IMR-90 (cell line): ENCODE measurements around the gene NEGR1. TPM values are rescaled to one million over a fixed set of nuclear protein-coding genes. Genes with fewer than 3 reads are reported as not detected.

Source experiments
- ATAC-seq: fragments of 200-7000 bp; cut with Tn5 transposase; 2 replicates; pipeline ENCODE4 v1.9.1; 2020; ENCODE audit warnings: low read depth, mild to moderate bottlenecking, moderate library complexity
- BruUV-seq: library from RNA; stranded (reverse); fragments of 400-500 nt; replicated peaks from 2 replicates; lab custom pipeline; 2021; lab: Mats Ljungman, UMichigan
- CTCF ChIA-PET: fragments of 300-600 bp; formaldehyde crosslinking; extraction: SDS; loops from one replicate; lab custom pipeline; 2021; ENCODE audit warnings: antibody characterized with exemption; lab: Yijun Ruan, JAX
- POLR2A ChIA-PET: fragments of 300-600 bp; sonication (Branson Sonifier 250); formaldehyde crosslinking; loops from one replicate; lab custom pipeline; 2022; ENCODE audit warnings: antibody characterized with exemption; ENCODE audit not compliant: unreplicated experiment; lab: Charles Lee
- DNase-seq: peaks from one replicate; pipeline ENCODE4 v3.0.0; 2013
- H2AFZ ChIP-seq: replicated peaks from 2 replicates; pipeline ENCODE3; 2013; ENCODE audit warnings: low read length, mild to moderate bottlenecking; ENCODE audit not compliant: poor library complexity
- H2AK5ac ChIP-seq: 2 replicates; pipeline ENCODE4 v1.6.1; 2013; ENCODE audit warnings: low read depth, low read length, inconsistent platforms
- H2AK9ac ChIP-seq: replicated peaks from 2 replicates; pipeline ENCODE3; 2013; ENCODE audit warnings: mild to moderate bottlenecking, low read depth, low read length, moderate library complexity; ENCODE audit not compliant: poor library complexity
- H2BK120ac ChIP-seq: 2 replicates; pipeline ENCODE4 v1.6.1; 2013; ENCODE audit warnings: low read depth, low read length, inconsistent platforms
- H2BK15ac ChIP-seq: 3 replicates; pipeline ENCODE4 v1.6.1; 2013; ENCODE audit warnings: low read depth, low read length, inconsistent platforms
- H2BK20ac ChIP-seq: 2 replicates; pipeline ENCODE4 v1.6.1; 2013; ENCODE audit warnings: low read depth, mild to moderate bottlenecking, inconsistent platforms, low read length, moderate library complexity
- H2BK5ac ChIP-seq: 2 replicates; pipeline ENCODE4 v1.6.1; 2013; ENCODE audit warnings: mild to moderate bottlenecking, low read depth, low read length, inconsistent platforms; ENCODE audit not compliant: poor library complexity, severe bottlenecking
- H3K14ac ChIP-seq: replicated peaks from 2 replicates; pipeline ENCODE4 v1.6.1; 2013; ENCODE audit warnings: low read depth, low read length, inconsistent platforms
- H3K18ac ChIP-seq: 2 replicates; pipeline ENCODE4 v1.6.1; 2013; ENCODE audit warnings: low read depth, low read length, control low read depth
- H3K23ac ChIP-seq: 2 replicates; pipeline ENCODE4 v1.6.1; 2013; ENCODE audit warnings: low read depth, low read length, inconsistent platforms
- H3K27ac ChIP-seq: 2 replicates; pipeline ENCODE4 v1.5.1; 2013; ENCODE audit warnings: mild to moderate bottlenecking, control low read depth, low read length; ENCODE audit not compliant: insufficient read depth
- H3K27me3 ChIP-seq: 2 replicates; pipeline ENCODE4 v1.6.1; 2013; ENCODE audit warnings: low read length; ENCODE audit not compliant: control insufficient read depth, insufficient read depth
- H3K36me3 ChIP-seq: 2 replicates; pipeline ENCODE4 v1.6.1; 2013; ENCODE audit warnings: low read length, mixed read lengths; ENCODE audit not compliant: control insufficient read depth, insufficient read depth
- H3K4ac ChIP-seq: 2 replicates; pipeline ENCODE4 v1.6.1; 2013; ENCODE audit warnings: low read depth, low read length, inconsistent platforms
- H3K4me1 ChIP-seq: 2 replicates; pipeline ENCODE4 v1.6.1; 2013; ENCODE audit warnings: low read length, mixed read lengths; ENCODE audit not compliant: control insufficient read depth, insufficient read depth
- H3K4me2 ChIP-seq: 2 replicates; pipeline ENCODE4 v1.6.1; 2013; ENCODE audit warnings: low read depth, mild to moderate bottlenecking, control low read depth, low read length, moderate library complexity
- H3K4me3 ChIP-seq: 2 replicates; pipeline ENCODE4 v1.5.1; 2013; ENCODE audit warnings: low read depth, mild to moderate bottlenecking, control low read depth, low read length, moderate library complexity; ENCODE audit not compliant: insufficient read depth
- H3K56ac ChIP-seq: 2 replicates; pipeline ENCODE4 v1.6.1; 2013; ENCODE audit warnings: low read length, inconsistent platforms; ENCODE audit not compliant: insufficient read depth; ENCODE audit errors: extremely low read depth
- H3K79me1 ChIP-seq, 2 experiments: 2 replicates each; pipeline ENCODE4 v1.6.1; 2013; ENCODE audit warnings: low read length in 2 of 2, inconsistent platforms in 1 of 2, low read depth in 1 of 2
- H3K9ac ChIP-seq: 2 replicates; pipeline ENCODE4 v1.6.1; 2013; ENCODE audit warnings: low read depth, low read length, control low read depth
- H3K9me1 ChIP-seq: 2 replicates; pipeline ENCODE4 v1.6.1; 2013; ENCODE audit warnings: low read length, inconsistent platforms; ENCODE audit not compliant: insufficient read depth
- H3K9me3 ChIP-seq: 2 replicates; pipeline ENCODE4 v1.6.1; 2013; ENCODE audit warnings: low read length; ENCODE audit not compliant: control insufficient read depth, insufficient read depth
- H4K20me1 ChIP-seq: 2 replicates; pipeline ENCODE4 v1.6.1; 2013; ENCODE audit warnings: low read length, inconsistent platforms; ENCODE audit not compliant: insufficient read depth
- H4K5ac ChIP-seq: 2 replicates; pipeline ENCODE4 v1.6.1; 2013; ENCODE audit warnings: mild to moderate bottlenecking, low read depth, low read length, control low read depth
- H4K8ac ChIP-seq, 2 experiments: 2 replicates each; pipeline ENCODE4 v1.6.1; 2013; ENCODE audit warnings: low read depth in 2 of 2, low read length in 2 of 2, control low read depth in 1 of 2, inconsistent platforms in 1 of 2
- H4K91ac ChIP-seq: 2 replicates; pipeline ENCODE4 v1.6.1; 2013; ENCODE audit warnings: low read depth, low read length, inconsistent platforms; ENCODE audit not compliant: insufficient read depth
- BHLHE40 ChIP-seq: fragments of 150-350 bp; IDR thresholded peaks from 2 replicates; pipeline ENCODE4 v1.6.1; 2016; ENCODE audit warnings: mild to moderate bottlenecking, low read depth, low read length
- CEBPB ChIP-seq: IDR thresholded peaks from 2 replicates; pipeline ENCODE4 v1.6.1; 2012; ENCODE audit warnings: low read depth, low read length, improper control_type of control experiment
- CHD1 ChIP-seq: IDR thresholded peaks from 2 replicates; pipeline ENCODE4 v1.6.1; 2012; ENCODE audit warnings: low read depth, low read length, improper control_type of control experiment
- FOS ChIP-seq: fragments of 150-350 bp; IDR thresholded peaks from 2 replicates; pipeline ENCODE4 v1.6.1; 2016; ENCODE audit warnings: low read depth, low read length
- MAFK ChIP-seq: IDR thresholded peaks from 2 replicates; pipeline ENCODE4 v1.6.1; 2012; ENCODE audit warnings: low read depth, low read length, improper control_type of control experiment
- MAZ ChIP-seq: IDR thresholded peaks from 2 replicates; pipeline ENCODE4 v1.6.1; 2012; ENCODE audit warnings: low read depth, mild to moderate bottlenecking, low read length, improper control_type of control experiment, moderate library complexity, borderline replicate concordance
- MXI1 ChIP-seq: IDR thresholded peaks from 2 replicates; pipeline ENCODE4 v1.6.1; 2012; ENCODE audit warnings: low read depth, mild to moderate bottlenecking, low read length, moderate library complexity, borderline replicate concordance
- NFE2L2 ChIP-seq: fragments of 150-350 bp; IDR thresholded peaks from 2 replicates; pipeline ENCODE4 v1.6.1; 2016; ENCODE audit warnings: low read depth, mild to moderate bottlenecking, low read length
- POLR2A ChIP-seq: IDR thresholded peaks from 2 replicates; pipeline ENCODE4 v1.6.1; 2012; ENCODE audit warnings: mild to moderate bottlenecking, low read depth, low read length
- RAD21 ChIP-seq: IDR thresholded peaks from 2 replicates; pipeline ENCODE4 v1.6.1; 2012; ENCODE audit warnings: low read length, improper control_type of control experiment
- RCOR1 ChIP-seq: IDR thresholded peaks from 2 replicates; pipeline ENCODE4 v1.6.1; 2012; ENCODE audit warnings: mild to moderate bottlenecking, low read length, improper control_type of control experiment; ENCODE audit not compliant: insufficient replicate concordance
- RFX5 ChIP-seq: IDR thresholded peaks from 2 replicates; pipeline ENCODE4 v1.8.0; 2012; ENCODE audit warnings: low read depth, mild to moderate bottlenecking, low read length, moderate library complexity
- SMC3 ChIP-seq: fragments of 150-350 bp; IDR thresholded peaks from 2 replicates; pipeline ENCODE4 v1.6.1; 2016; ENCODE audit warnings: low read depth, mild to moderate bottlenecking, antibody characterized with exemption, low read length, moderate library complexity
- WGBS, 2 experiments: methylation state at CpG; one replicate each; pipeline versions ENCODE4 v1.1.5 to v1.1.7; 2013; ENCODE audit warnings: missing lambda C conversion rate in 2 of 2; ENCODE audit not compliant: insufficient read length in 1 of 2; ENCODE audit errors: extremely low coverage in 2 of 2; 5-methylcytosine and 5-hydroxymethylcytosine counted together
- dilution Hi-C: fragments of 300-500 bp; cut with HindIII; formaldehyde crosslinking; loops from one replicate; pipeline ENCODE4 v1.14.3; 2018; ENCODE audit warnings: low sequenced_read_pairs; ENCODE audit not compliant: unreplicated experiment
- in situ Hi-C: fragments of 300-500 bp; cut with MboI; formaldehyde crosslinking; loops from 3 replicates; pipeline ENCODE4 v1.14.3; 2019; ENCODE audit warnings: low sequenced_read_pairs, inconsistent platforms, mixed read lengths
- intact Hi-C: fragments of 100-400 bp; cut with micrococcal nuclease; formaldehyde crosslinking; loops from 2 replicates; pipeline ENCODE4 v1.10.0; 2022
- polyA plus RNA-seq, 3 experiments: library from polyadenylated mRNA; depleted of rRNA; stranded (reverse); fragments of >200 nt; gene quantifications; 2 replicates each; pipeline ENCODE4 v1.2.3, GENCODE V29; 2012; ENCODE audit warnings: low replicate concordance in 1 of 3
- total RNA-seq: library from RNA; depleted of rRNA; stranded (reverse); fragments of >200 nt; gene quantifications from 2 replicates; pipeline ENCODE4 v1.2.3, GENCODE V29; 2012
- TF ChIP-seq, protein P1 (sequence below): fragments of 150-350 bp; IDR thresholded peaks from 2 replicates; pipeline ENCODE4 v1.6.1; 2016; ENCODE audit warnings: low read depth, mild to moderate bottlenecking, low read length, moderate library complexity, borderline replicate concordance
- TF ChIP-seq, protein P2 (sequence below): fragments of 150-350 bp; IDR thresholded peaks from 2 replicates; pipeline ENCODE4 v1.6.1; 2017; ENCODE audit warnings: mild to moderate bottlenecking, antibody characterized with exemption, low read length, low read depth
- TF ChIP-seq, protein P3 (sequence below): conservative IDR thresholded peaks from 2 replicates; pipeline ENCODE4 v1.5.1; 2012; ENCODE audit warnings: mild to moderate bottlenecking, low read depth, low read length, improper control_type of control experiment

NEGR1 gene
- total and polyA plus RNA-seq, 2 of the 4 experiments (the other 2 are of a cell fraction) = 5.1 to 9.1 TPM

DNA sequence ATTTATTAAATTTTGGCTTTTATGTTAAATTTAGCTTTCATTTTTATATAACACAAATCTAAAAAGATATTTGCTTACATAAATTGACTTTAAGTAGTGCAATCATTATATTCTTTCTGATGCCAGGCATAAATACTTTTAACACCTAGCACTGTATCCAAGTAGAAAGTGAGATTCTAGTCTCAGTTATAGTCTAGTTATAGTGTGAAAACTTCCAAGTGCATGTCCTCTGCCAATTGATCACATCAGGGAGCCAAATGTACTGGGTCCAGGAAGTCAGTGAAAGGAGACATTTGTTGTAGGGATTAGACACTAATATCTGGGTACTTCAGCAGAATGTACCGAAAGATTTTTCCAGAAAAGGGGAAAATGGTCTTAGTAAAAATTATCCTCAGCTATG is 910.8 kb downstream of the NEGR1 start:
- no peak for ATAC-seq
- dilution Hi-C loops (no loop called here), intact Hi-C loops (no loop called here), in situ Hi-C loops (no loop called here)
- H2BK15ac ChIP-seq = no peak overlapping the region
- H3K14ac ChIP-seq = no peak overlapping the region
- H3K4me2 ChIP-seq = no peak overlapping the region
- H3K9me1 ChIP-seq = no peaks in the 10 kb centered on the region
- no peaks in the 10 kb centered on the region for H3K36me3 ChIP-seq
- no peaks in the 10 kb centered on the region for H4K20me1 ChIP-seq
- no peaks in the 10 kb centered on the region for H3K27me3 ChIP-seq
- no peak overlapping the region for H2BK20ac ChIP-seq
- no peak overlapping the region for H3K56ac ChIP-seq
- no peaks in the 10 kb centered on the region for H3K4me1 ChIP-seq
- H2AK5ac ChIP-seq = no peak overlapping the region
- no peak overlapping the region for H2BK120ac ChIP-seq
- no TSS peak for BruUV-seq
- H3K18ac ChIP-seq = no peak overlapping the region
- H3K4ac ChIP-seq = no peak overlapping the region
- no peaks in the 10 kb centered on the region for H3K9me3 ChIP-seq
- no peak overlapping the region for H4K5ac ChIP-seq
- no peak overlapping the region for H4K91ac ChIP-seq
- H2BK5ac ChIP-seq = no peak overlapping the region
- H3K23ac ChIP-seq = no peak overlapping the region
- POLR2A ChIA-PET = no interaction called here
- H4K8ac ChIP-seq = no peak overlapping the region
- no peak overlapping the region for H3K27ac ChIP-seq
- CTCF ChIA-PET = no interaction called here
- H2AFZ ChIP-seq = no peak overlapping the region
- DNase-seq = no peak
- no peak overlapping the region for H3K4me3 ChIP-seq
- H3K79me1 ChIP-seq = no peaks in the 10 kb centered on the region
- no peak overlapping the region for H3K9ac ChIP-seq
- no peak overlapping the region for H2AK9ac ChIP-seq
- TF ChIP-seq FOS = no peak
- no peak for TF ChIP-seq MAZ
- TF ChIP-seq CHD1 = no peak
- no peak for TF ChIP-seq CEBPB
- no peak for TF ChIP-seq NFE2L2
- TF ChIP-seq SMC3 = no peak
- TF ChIP-seq MAFK = no peak
- TF ChIP-seq, protein P1, sequence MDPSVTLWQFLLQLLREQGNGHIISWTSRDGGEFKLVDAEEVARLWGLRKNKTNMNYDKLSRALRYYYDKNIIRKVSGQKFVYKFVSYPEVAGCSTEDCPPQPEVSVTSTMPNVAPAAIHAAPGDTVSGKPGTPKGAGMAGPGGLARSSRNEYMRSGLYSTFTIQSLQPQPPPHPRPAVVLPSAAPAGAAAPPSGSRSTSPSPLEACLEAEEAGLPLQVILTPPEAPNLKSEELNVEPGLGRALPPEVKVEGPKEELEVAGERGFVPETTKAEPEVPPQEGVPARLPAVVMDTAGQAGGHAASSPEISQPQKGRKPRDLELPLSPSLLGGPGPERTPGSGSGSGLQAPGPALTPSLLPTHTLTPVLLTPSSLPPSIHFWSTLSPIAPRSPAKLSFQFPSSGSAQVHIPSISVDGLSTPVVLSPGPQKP = no peak
- no peak for TF ChIP-seq RFX5
- no peak for TF ChIP-seq POLR2A
- TF ChIP-seq, protein P2, sequence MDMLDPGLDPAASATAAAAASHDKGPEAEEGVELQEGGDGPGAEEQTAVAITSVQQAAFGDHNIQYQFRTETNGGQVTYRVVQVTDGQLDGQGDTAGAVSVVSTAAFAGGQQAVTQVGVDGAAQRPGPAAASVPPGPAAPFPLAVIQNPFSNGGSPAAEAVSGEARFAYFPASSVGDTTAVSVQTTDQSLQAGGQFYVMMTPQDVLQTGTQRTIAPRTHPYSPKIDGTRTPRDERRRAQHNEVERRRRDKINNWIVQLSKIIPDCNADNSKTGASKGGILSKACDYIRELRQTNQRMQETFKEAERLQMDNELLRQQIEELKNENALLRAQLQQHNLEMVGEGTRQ = no peak
- no peak for TF ChIP-seq BHLHE40
- no peak for TF ChIP-seq RAD21
- TF ChIP-seq, protein P3, sequence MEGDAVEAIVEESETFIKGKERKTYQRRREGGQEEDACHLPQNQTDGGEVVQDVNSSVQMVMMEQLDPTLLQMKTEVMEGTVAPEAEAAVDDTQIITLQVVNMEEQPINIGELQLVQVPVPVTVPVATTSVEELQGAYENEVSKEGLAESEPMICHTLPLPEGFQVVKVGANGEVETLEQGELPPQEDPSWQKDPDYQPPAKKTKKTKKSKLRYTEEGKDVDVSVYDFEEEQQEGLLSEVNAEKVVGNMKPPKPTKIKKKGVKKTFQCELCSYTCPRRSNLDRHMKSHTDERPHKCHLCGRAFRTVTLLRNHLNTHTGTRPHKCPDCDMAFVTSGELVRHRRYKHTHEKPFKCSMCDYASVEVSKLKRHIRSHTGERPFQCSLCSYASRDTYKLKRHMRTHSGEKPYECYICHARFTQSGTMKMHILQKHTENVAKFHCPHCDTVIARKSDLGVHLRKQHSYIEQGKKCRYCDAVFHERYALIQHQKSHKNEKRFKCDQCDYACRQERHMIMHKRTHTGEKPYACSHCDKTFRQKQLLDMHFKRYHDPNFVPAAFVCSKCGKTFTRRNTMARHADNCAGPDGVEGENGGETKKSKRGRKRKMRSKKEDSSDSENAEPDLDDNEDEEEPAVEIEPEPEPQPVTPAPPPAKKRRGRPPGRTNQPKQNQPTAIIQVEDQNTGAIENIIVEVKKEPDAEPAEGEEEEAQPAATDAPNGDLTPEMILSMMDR = no peak
- no peak for TF ChIP-seq MXI1
- TF ChIP-seq RCOR1 = no peak
- no CpG with 5 or more reads among the region's 1 CpG for WGBS, 2 experiments
